ENCODE results near the gene ATN1. TPM values are rescaled to one million over a fixed set of nuclear protein-coding genes. Genes with fewer than 3 reads are reported as not detected.

The ATN1 gene
- total and polyA plus RNA-seq, 9 of the 15 experiments (the other 6 are each of a cell fraction or from before 2014, with no cell fraction given) = 0.15 to 49.8 (median 2.7) TPM

DNA sequence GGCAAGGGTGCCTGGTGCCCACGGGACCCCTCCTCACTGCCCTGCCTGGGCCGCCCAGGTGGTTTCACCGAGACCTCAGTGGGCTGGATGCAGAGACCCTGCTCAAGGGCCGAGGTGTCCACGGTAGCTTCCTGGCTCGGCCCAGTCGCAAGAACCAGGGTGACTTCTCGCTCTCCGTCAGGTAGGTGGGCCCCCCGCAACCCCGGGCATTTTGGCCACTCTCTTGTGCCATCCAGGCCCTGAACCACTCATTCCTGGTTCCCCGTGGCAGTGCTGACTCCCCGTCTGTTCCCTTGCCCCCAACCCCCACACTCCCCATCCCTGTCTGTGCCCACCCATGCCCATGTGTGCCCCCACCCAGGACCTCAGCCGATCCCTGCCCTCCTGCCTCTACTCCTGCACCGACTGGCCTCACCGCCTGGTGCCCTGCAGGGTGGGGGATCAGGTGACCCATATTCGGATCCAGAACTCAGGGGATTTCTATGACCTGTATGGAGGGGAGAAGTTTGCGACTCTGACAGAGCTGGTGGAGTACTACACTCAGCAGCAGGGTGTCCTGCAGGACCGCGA lies 23.9 kb downstream of the ATN1 start:
- Histone ChIP-seq H3K36me3 (ENCODE audit: control insufficient read depth, insufficient read depth, low read length) (no peaks in the 10 kb centered on the region), H3K27me3 (ENCODE audit: control insufficient read depth in 2 of 2, insufficient read depth in 2 of 2, low read length in 2 of 2) (no peaks in the 10 kb centered on the region), H4K20me1 (replicated peaks; ENCODE audit: control insufficient read depth, insufficient read depth, low read length) (no peaks in the 10 kb centered on the region), H3K79me2 (ENCODE audit: control insufficient read depth, insufficient read depth, low read length) (no peaks in the 10 kb centered on the region), H3K4me2 (ENCODE audit: insufficient read depth, low read length) (no peak overlapping the region), H3K9me1 (ENCODE audit: control insufficient read depth, insufficient read depth, low read length) (no peaks in the 10 kb centered on the region), H3K9me3 (replicated peaks; ENCODE audit: control insufficient read depth, insufficient read depth, low read depth, low read length) (no peaks in the 10 kb centered on the region), H3K9ac (ENCODE audit: insufficient read depth in 1 of 2, low read depth in 2 of 2, low read length in 2 of 2) (peak overlapping the region in 1 of 2 experiments; percentile 31; a peak in 1 of 4 replicates), H2AFZ (ENCODE audit: low read depth, low read length) (no peak overlapping the region), H3K4me1 (replicated peaks in 1 of 2; ENCODE audit: control insufficient read depth in 2 of 2, insufficient read depth in 2 of 2, low read length in 2 of 2) (peaks cover 8 to 57% of the 10 kb centered on the region in 2 experiments), H3K27ac (ENCODE audit: extremely low read depth, low read depth, low read length) (no peak overlapping the region), H3K4me3 (no peak overlapping the region)
- ChIA-PET CTCF (ENCODE audit: low intra/inter-chr PET ratio) (interaction anchor here (0.5 kb wide), 1 partner anchor 20 kb away, joined by 5 read pairs; no protein-coding TSS in a partner anchor), POLR2A (interaction anchor here (0.7 kb wide), 1 partner anchor 9 kb away, joined by 3 read pairs; no protein-coding TSS in a partner anchor)
- DNase-seq (ENCODE audit: extremely low read depth in 1 of 4, low spot score in 3 of 4) (no peak), ATAC-seq (no peak), FAIRE-seq (no peak)
- in situ Hi-C loops (cut with MboI) (no loop called here), intact Hi-C loops (cut with micrococcal nuclease) (no loop called here)
- WGBS (ENCODE audit: insufficient coverage, low coverage, missing lambda C conversion rate) = 77% methylated on average over 8 of the region's 20 CpGs
- TF ChIP-seq FOXP4 (CRISPR knock-in tag; IDR thresholded peaks at IDR 0.05; ENCODE audit: borderline replicate concordance) = no peak
- TF ChIP-seq CBFA2T3 (IDR thresholded peaks at IDR 0.05) = no peak
- TF ChIP-seq POU5F1 (IDR thresholded peaks at IDR 0.05; ENCODE audit: borderline replicate concordance, low read depth, low read length, partially characterized antibody) = no peak
- TF ChIP-seq, protein P1, sequence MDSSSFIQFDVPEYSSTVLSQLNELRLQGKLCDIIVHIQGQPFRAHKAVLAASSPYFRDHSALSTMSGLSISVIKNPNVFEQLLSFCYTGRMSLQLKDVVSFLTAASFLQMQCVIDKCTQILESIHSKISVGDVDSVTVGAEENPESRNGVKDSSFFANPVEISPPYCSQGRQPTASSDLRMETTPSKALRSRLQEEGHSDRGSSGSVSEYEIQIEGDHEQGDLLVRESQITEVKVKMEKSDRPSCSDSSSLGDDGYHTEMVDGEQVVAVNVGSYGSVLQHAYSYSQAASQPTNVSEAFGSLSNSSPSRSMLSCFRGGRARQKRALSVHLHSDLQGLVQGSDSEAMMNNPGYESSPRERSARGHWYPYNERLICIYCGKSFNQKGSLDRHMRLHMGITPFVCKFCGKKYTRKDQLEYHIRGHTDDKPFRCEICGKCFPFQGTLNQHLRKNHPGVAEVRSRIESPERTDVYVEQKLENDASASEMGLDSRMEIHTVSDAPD (CRISPR knock-in tag; IDR thresholded peaks at IDR 0.05) = no peak
- TF ChIP-seq SAP30 (IDR thresholded peaks at IDR 0.05; ENCODE audit: borderline replicate concordance, insufficient read depth, low read depth, low read length, poor library complexity, severe bottlenecking) = no peak
- BruUV-seq (replicated peaks) = no TSS peak

All from K562 (cell line).